ENCODE measurements around the gene TMEM18. TPM values are rescaled to one million over a fixed set of nuclear protein-coding genes. Genes with fewer than 3 reads are reported as not detected.

TMEM18 gene
- total and polyA plus RNA-seq, 9 of the 15 experiments (the other 6 are each of a cell fraction or from before 2014, with no cell fraction given), result 12.8 to 55.9 (median 21.8) TPM

- TF ChIP-seq, protein P1, sequence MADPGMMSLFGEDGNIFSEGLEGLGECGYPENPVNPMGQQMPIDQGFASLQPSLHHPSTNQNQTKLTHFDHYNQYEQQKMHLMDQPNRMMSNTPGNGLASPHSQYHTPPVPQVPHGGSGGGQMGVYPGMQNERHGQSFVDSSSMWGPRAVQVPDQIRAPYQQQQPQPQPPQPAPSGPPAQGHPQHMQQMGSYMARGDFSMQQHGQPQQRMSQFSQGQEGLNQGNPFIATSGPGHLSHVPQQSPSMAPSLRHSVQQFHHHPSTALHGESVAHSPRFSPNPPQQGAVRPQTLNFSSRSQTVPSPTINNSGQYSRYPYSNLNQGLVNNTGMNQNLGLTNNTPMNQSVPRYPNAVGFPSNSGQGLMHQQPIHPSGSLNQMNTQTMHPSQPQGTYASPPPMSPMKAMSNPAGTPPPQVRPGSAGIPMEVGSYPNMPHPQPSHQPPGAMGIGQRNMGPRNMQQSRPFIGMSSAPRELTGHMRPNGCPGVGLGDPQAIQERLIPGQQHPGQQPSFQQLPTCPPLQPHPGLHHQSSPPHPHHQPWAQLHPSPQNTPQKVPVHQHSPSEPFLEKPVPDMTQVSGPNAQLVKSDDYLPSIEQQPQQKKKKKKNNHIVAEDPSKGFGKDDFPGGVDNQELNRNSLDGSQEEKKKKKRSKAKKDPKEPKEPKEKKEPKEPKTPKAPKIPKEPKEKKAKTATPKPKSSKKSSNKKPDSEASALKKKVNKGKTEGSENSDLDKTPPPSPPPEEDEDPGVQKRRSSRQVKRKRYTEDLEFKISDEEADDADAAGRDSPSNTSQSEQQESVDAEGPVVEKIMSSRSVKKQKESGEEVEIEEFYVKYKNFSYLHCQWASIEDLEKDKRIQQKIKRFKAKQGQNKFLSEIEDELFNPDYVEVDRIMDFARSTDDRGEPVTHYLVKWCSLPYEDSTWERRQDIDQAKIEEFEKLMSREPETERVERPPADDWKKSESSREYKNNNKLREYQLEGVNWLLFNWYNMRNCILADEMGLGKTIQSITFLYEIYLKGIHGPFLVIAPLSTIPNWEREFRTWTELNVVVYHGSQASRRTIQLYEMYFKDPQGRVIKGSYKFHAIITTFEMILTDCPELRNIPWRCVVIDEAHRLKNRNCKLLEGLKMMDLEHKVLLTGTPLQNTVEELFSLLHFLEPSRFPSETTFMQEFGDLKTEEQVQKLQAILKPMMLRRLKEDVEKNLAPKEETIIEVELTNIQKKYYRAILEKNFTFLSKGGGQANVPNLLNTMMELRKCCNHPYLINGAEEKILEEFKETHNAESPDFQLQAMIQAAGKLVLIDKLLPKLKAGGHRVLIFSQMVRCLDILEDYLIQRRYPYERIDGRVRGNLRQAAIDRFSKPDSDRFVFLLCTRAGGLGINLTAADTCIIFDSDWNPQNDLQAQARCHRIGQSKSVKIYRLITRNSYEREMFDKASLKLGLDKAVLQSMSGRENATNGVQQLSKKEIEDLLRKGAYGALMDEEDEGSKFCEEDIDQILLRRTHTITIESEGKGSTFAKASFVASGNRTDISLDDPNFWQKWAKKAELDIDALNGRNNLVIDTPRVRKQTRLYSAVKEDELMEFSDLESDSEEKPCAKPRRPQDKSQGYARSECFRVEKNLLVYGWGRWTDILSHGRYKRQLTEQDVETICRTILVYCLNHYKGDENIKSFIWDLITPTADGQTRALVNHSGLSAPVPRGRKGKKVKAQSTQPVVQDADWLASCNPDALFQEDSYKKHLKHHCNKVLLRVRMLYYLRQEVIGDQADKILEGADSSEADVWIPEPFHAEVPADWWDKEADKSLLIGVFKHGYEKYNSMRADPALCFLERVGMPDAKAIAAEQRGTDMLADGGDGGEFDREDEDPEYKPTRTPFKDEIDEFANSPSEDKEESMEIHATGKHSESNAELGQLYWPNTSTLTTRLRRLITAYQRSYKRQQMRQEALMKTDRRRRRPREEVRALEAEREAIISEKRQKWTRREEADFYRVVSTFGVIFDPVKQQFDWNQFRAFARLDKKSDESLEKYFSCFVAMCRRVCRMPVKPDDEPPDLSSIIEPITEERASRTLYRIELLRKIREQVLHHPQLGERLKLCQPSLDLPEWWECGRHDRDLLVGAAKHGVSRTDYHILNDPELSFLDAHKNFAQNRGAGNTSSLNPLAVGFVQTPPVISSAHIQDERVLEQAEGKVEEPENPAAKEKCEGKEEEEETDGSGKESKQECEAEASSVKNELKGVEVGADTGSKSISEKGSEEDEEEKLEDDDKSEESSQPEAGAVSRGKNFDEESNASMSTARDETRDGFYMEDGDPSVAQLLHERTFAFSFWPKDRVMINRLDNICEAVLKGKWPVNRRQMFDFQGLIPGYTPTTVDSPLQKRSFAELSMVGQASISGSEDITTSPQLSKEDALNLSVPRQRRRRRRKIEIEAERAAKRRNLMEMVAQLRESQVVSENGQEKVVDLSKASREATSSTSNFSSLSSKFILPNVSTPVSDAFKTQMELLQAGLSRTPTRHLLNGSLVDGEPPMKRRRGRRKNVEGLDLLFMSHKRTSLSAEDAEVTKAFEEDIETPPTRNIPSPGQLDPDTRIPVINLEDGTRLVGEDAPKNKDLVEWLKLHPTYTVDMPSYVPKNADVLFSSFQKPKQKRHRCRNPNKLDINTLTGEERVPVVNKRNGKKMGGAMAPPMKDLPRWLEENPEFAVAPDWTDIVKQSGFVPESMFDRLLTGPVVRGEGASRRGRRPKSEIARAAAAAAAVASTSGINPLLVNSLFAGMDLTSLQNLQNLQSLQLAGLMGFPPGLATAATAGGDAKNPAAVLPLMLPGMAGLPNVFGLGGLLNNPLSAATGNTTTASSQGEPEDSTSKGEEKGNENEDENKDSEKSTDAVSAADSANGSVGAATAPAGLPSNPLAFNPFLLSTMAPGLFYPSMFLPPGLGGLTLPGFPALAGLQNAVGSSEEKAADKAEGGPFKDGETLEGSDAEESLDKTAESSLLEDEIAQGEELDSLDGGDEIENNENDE (IDR thresholded peaks at IDR 0.05; ENCODE audit: low read depth, low read length), result no peak
- no peak for TF ChIP-seq CHD2 (IDR thresholded peaks at IDR 0.05; ENCODE audit: low read depth, low read length)
- TF ChIP-seq ZNF436 (CRISPR knock-in tag; IDR thresholded peaks at IDR 0.05), result no peak
- no peak for TF ChIP-seq ZNF444 (CRISPR knock-in tag; IDR thresholded peaks at IDR 0.05)
- no peak for TF ChIP-seq HDAC1 (IDR thresholded peaks at IDR 0.05)
- no peak for TF ChIP-seq RBBP5 (IDR thresholded peaks at IDR 0.05; ENCODE audit: borderline replicate concordance, insufficient read depth, low read length, poor library complexity, severe bottlenecking)
Measured at GRCh38 chr2:669323-669722, 7.9 kb downstream of the TMEM18 start (continued).

All from K562 (cell line).